ENCODE results near the gene NEK1. TPM values are rescaled to one million over a fixed set of nuclear protein-coding genes. Genes with fewer than 3 reads are reported as not detected.

Gene NEK1
- total and polyA plus RNA-seq, 7 donors: 3.9 to 19.1 (median 16.1) TPM

GRCh38 chr4:169446824-169447223 is 165.6 kb downstream of the NEK1 start:
- 57 to 85% methylated on average over 4 of the region's 4 CpGs for WGBS, 2 donors
- intact Hi-C loops (cut with DNase I): no loop called here
- no peak overlapping the region for H3K4me3 ChIP-seq

GRCh38 chr4:169443748-169444147 is 168.6 kb downstream of the NEK1 start:
- Histone ChIP-seq H3K27ac (no peak overlapping the region), H3K36me3 (peaks cover 0 to 33% (median 4%) of the 10 kb centered on the region in 4 donors), H3K9me3 (peaks cover 0 to 5% (median 1%) of the 10 kb centered on the region in 4 donors), H3K27me3 (no peaks in the 10 kb centered on the region), H3K4me1 (peaks cover 0 to 19% (median 4%) of the 10 kb centered on the region in 4 donors), H3K4me3 (no peak overlapping the region)
- intact Hi-C loops (cut with DNase I): no loop called here
- TF ChIP-seq POLR2AphosphoS5 (IDR thresholded peaks at IDR 0.05): no peak
- no peak for TF ChIP-seq CTCF (IDR thresholded peaks at IDR 0.05)
- no peak for TF ChIP-seq POLR2A (IDR thresholded peaks at IDR 0.05)
- TF ChIP-seq EP300 (IDR thresholded peaks at IDR 0.05): no peak
- WGBS, 2 donors: 93 to 94% methylated on average over 1 of the region's 1 CpG
- no peak for DNase-seq

More at GRCh38 chr4:169446824-169447223, 165.6 kb downstream of the NEK1 start:
- TF ChIP-seq POLR2A (IDR thresholded peaks at IDR 0.05): no peak
- TF ChIP-seq EP300 (IDR thresholded peaks at IDR 0.05): no peak
- H3K27ac ChIP-seq: no peak overlapping the region
- H3K4me1 ChIP-seq: no peaks in the 10 kb centered on the region
- DNase-seq: no peak
- peaks cover 0 to 37% (median 4%) of the 10 kb centered on the region in 4 donors for H3K36me3 ChIP-seq
- H3K27me3 ChIP-seq: no peaks in the 10 kb centered on the region
- H3K9me3 ChIP-seq: peaks cover 0 to 5% (median 1%) of the 10 kb centered on the region in 4 donors

GRCh38 chr4:169440446-169440845 is 171.9 kb downstream of the NEK1 start:
- TF ChIP-seq POLR2A (IDR thresholded peaks at IDR 0.05): no peak
- no peak for TF ChIP-seq POLR2AphosphoS5 (IDR thresholded peaks at IDR 0.05)
- Histone ChIP-seq H3K36me3 (peaks cover 0 to 13% (median 0%) of the 10 kb centered on the region in 4 donors), H3K9me3 (peaks cover 0 to 5% (median 1%) of the 10 kb centered on the region in 4 donors), H3K27ac (no peak overlapping the region), H3K4me3 (no peak overlapping the region), H3K27me3 (no peaks in the 10 kb centered on the region), H3K4me1 (peaks cover 0 to 21% (median 4%) of the 10 kb centered on the region in 4 donors)
- WGBS, 2 donors: 91 to 93% methylated on average over 3 of the region's 3 CpGs
- intact Hi-C loops (cut with DNase I): no loop called here
- DNase-seq: no peak

GRCh38 chr4:169439244-169439643 is 173.1 kb downstream of the NEK1 start:
- peaks cover 0 to under 1% (median 0%) of the 10 kb centered on the region in 4 donors for H3K36me3 ChIP-seq
- 15 to 48% methylated on average over 1 of the region's 1 CpG for WGBS, 2 donors
- H3K27ac ChIP-seq: no peak overlapping the region
- TF ChIP-seq POLR2A (IDR thresholded peaks at IDR 0.05) (no peak), POLR2AphosphoS5 (IDR thresholded peaks at IDR 0.05) (no peak), EP300 (IDR thresholded peaks at IDR 0.05) (no peak), CTCF (IDR thresholded peaks at IDR 0.05) (no peak)
- peaks cover 0 to 21% (median 4%) of the 10 kb centered on the region in 4 donors for H3K4me1 ChIP-seq
- peaks cover 0 to 5% (median 0%) of the 10 kb centered on the region in 4 donors for H3K9me3 ChIP-seq
- no peak overlapping the region for H3K4me3 ChIP-seq
- H3K27me3 ChIP-seq: no peaks in the 10 kb centered on the region
- no peak for DNase-seq
- intact Hi-C loops (cut with DNase I): no loop called here

GRCh38 chr4:169438057-169438480 is 174.3 kb downstream of the NEK1 start:
- WGBS, 2 donors: 25 to 74% methylated on average over 2 of the region's 2 CpGs
- intact Hi-C loops (cut with DNase I): no loop called here
- Histone ChIP-seq H3K27me3 (no peaks in the 10 kb centered on the region), H3K9me3 (no peaks in the 10 kb centered on the region), H3K4me1 (peaks cover 0 to 21% (median 4%) of the 10 kb centered on the region in 4 donors), H3K4me3 (no peak overlapping the region), H3K36me3 (peaks cover 0 to 7% (median 0%) of the 10 kb centered on the region in 4 donors), H3K27ac (no peak overlapping the region)
- DNase-seq: no peak
- no peak for TF ChIP-seq POLR2A (IDR thresholded peaks at IDR 0.05)

- Histone ChIP-seq H3K4me3 (no peak overlapping the region), H3K36me3 (peaks cover 0 to 13% (median 0%) of the 10 kb centered on the region in 4 donors), H3K4me1 (peaks cover 0 to 21% (median 4%) of the 10 kb centered on the region in 4 donors), H3K27me3 (no peaks in the 10 kb centered on the region), H3K27ac (no peak overlapping the region), H3K9me3 (no peaks in the 10 kb centered on the region)
- WGBS, 2 donors: 90 to 93% methylated on average over 7 of the region's 7 CpGs
- TF ChIP-seq POLR2A (IDR thresholded peaks at IDR 0.05) (no peak), POLR2AphosphoS5 (IDR thresholded peaks at IDR 0.05) (no peak), CTCF (IDR thresholded peaks at IDR 0.05) (no peak), EP300 (IDR thresholded peaks at IDR 0.05) (no peak)
- no peak for DNase-seq
- intact Hi-C loops (cut with DNase I): no loop called here
Observed at GRCh38 chr4:169437299-169438047, 174.9 kb downstream of the NEK1 start.
